HepG2 (cell line): Measurements from ENCODE around the gene SMG7. TPM values are rescaled to one million over a fixed set of nuclear protein-coding genes. Genes with fewer than 3 reads are reported as not detected.
A peak's percentile ranks its signal among the peaks of the same experiment; 100 is the strongest.

Experiments
- BCL6 ChIP-seq: IDR thresholded peaks from 2 replicates; pipeline ENCODE4 v1.6.1; 2016; ENCODE audit warnings: missing genetic modification reagents, missing compliant biosample characterization
- ERF ChIP-seq: IDR thresholded peaks from 2 replicates; pipeline ENCODE4 v1.6.1; 2018; ENCODE audit warnings: missing biosample characterization, missing genetic modification reagents
- GZF1 ChIP-seq: sonication (generic); formaldehyde crosslinking; IDR thresholded peaks from 2 replicates; pipeline ENCODE4 v1.5.1; 2020; ENCODE audit warnings: mild to moderate bottlenecking, missing genetic modification reagents
- KMT2B ChIP-seq: IDR thresholded peaks from 2 replicates; pipeline ENCODE4 v1.6.1; 2016; ENCODE audit warnings: missing genetic modification reagents, missing compliant biosample characterization
- MIER3 ChIP-seq: IDR thresholded peaks from 2 replicates; pipeline ENCODE4 v1.6.1; 2016; ENCODE audit warnings: missing compliant biosample characterization, borderline replicate concordance
- MTA1 ChIP-seq: sonication (generic); formaldehyde crosslinking; IDR thresholded peaks from 2 replicates; pipeline ENCODE4 v1.4.0; 2020; ENCODE audit warnings: missing genetic modification reagents, mild to moderate bottlenecking, borderline replicate concordance
- RFXANK ChIP-seq: IDR thresholded peaks from 2 replicates; pipeline ENCODE4 v1.6.1; 2016
- SAP130 ChIP-seq: IDR thresholded peaks from 2 replicates; pipeline ENCODE4 v1.6.1; 2016; ENCODE audit warnings: low read depth
- SIN3A ChIP-seq: IDR thresholded peaks from 2 replicates; pipeline ENCODE4 v1.6.1; 2011; ENCODE audit warnings: low read depth, mild to moderate bottlenecking, control low read depth, low read length, borderline replicate concordance
- SP2 ChIP-seq: sonication (generic); formaldehyde crosslinking; IDR thresholded peaks from 2 replicates; pipeline ENCODE4 v1.5.1; 2020; ENCODE audit warnings: mild to moderate bottlenecking, missing genetic modification reagents
- STAG1 ChIP-seq: sonication (generic); formaldehyde crosslinking; IDR thresholded peaks from 2 replicates; pipeline ENCODE4 v1.4.0; 2020; ENCODE audit warnings: missing genetic modification reagents
- THAP11 ChIP-seq: IDR thresholded peaks from 2 replicates; pipeline ENCODE4 v1.6.1; 2016; ENCODE audit warnings: missing biosample characterization, missing genetic modification reagents
- ZBTB38 ChIP-seq: sonication (generic); formaldehyde crosslinking; IDR thresholded peaks from 2 replicates; pipeline ENCODE4 v1.5.1; 2020; ENCODE audit warnings: mild to moderate bottlenecking, missing genetic modification reagents
- ZMYM4 ChIP-seq: sonication (generic); formaldehyde crosslinking; IDR thresholded peaks from 2 replicates; pipeline ENCODE4 v1.8.1; 2023; ENCODE audit warnings: mild to moderate bottlenecking, missing genetic modification reagents
- ZNF205 ChIP-seq: IDR thresholded peaks from 2 replicates; pipeline ENCODE4 v1.6.1; 2018; ENCODE audit warnings: missing biosample characterization, missing genetic modification reagents
- ZNF569 ChIP-seq: sonication (generic); formaldehyde crosslinking; IDR thresholded peaks from 2 replicates; pipeline ENCODE4 v1.5.0; 2020; ENCODE audit warnings: mild to moderate bottlenecking, missing genetic modification reagents, moderate library complexity, borderline replicate concordance
- ZZZ3 ChIP-seq: sonication (generic); formaldehyde crosslinking; IDR thresholded peaks from 2 replicates; pipeline ENCODE4 v1.4.0; 2020; ENCODE audit warnings: missing genetic modification reagents, mild to moderate bottlenecking, borderline replicate concordance
- polyA plus RNA-seq, 8 experiments: library from polyadenylated mRNA; depleted of rRNA in 3 of 8; stranded (reverse) in 7 of 8; unstranded in 1 of 8; fragments of >200 nt; fragmentation: Illumina TruSeq in 4 of 8; extraction: Trizol in 4 of 8; gene quantifications; 2 replicates each; pipeline versions ENCODE4 v1.2.1 to v1.2.3, GENCODE V29; 2011 to 2016; ENCODE audit warnings: low read depth in 4 of 8, missing spikeins in 1 of 8, mixed read lengths in 1 of 8; ENCODE audit not compliant: insufficient read depth in 1 of 8
- total RNA-seq, 5 experiments: library from RNA; depleted of rRNA; stranded (reverse); fragments of >200 nt; fragmentation: Illumina TruSeq; extraction: Trizol; gene quantifications; 2 replicates each; pipeline ENCODE4 v1.2.3, GENCODE V29; 2016; ENCODE audit warnings: low read depth in 1 of 5
- TF ChIP-seq, protein P1 (sequence below): sonication (generic); formaldehyde crosslinking; IDR thresholded peaks from 2 replicates; pipeline ENCODE4 v1.9.0; 2022; ENCODE audit warnings: low read depth, missing genetic modification reagents
- TF ChIP-seq, protein P2 (sequence below): sonication (generic); formaldehyde crosslinking; IDR thresholded peaks from 2 replicates; pipeline ENCODE4 v1.5.1; 2020; ENCODE audit warnings: mild to moderate bottlenecking, missing genetic modification reagents, moderate library complexity
- TF ChIP-seq, protein P3 (sequence below): sonication (generic); formaldehyde crosslinking; conservative IDR thresholded peaks from 2 replicates; pipeline ENCODE4 v1.4.0; 2020; ENCODE audit warnings: mild to moderate bottlenecking, missing genetic modification reagents, moderate library complexity

The SMG7 gene
- total and polyA plus RNA-seq, 2 of the 13 experiments (the other 11 are each of a cell fraction or from before 2014, with no cell fraction given) = 14.9 to 27.9 TPM

DNA sequence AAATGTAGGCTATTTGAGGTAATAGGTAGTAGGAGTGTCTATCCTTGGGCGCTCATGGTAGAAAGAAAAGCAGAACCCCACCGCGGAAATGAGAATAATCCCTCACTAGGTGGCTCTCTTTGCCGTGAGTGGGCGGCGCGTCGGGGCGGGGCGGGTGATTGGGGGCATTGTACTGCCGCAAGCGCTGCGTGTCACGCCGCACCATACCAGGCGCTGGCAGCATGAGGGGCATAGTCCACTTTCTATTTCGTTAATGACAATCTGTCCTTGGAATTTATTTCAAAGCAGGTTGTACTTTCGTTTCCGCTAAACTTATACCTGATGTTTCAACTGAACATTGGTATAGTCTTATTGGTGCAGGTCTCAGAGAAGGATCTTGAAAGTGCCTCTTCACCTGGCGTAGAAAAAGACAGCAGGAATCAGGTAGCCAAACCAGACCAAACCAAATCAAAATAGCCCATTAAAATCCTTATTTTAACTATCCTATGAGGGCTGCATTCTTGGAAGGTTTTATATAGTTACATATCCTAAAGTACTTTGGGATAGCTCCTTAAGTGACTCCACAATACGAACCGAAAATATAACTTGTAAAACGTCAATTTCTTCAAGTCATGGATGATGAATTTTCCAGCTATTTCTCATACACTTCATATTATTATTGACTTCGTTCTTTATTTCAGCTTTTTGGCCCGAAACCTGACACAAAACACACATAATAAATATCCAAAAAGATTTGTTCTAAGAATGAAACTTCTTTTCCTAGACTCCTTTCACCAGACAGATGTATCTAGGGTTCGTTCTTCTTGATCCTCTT is 1.9 kb upstream of the SMG7 start (continued):
- TF ChIP-seq SP2 (CRISPR knock-in tag) (no peak), MTA1 (CRISPR knock-in tag) (no peak), THAP11 (CRISPR knock-in tag) (0 out of 2 replicates have a peak, but pooled peaks have one; percentile 19), ERF (peak; percentile 59), ZNF569 (0 out of 2 replicates have a peak, but pooled peaks have one; percentile 37), ZZZ3 (CRISPR knock-in tag) (no peak), STAG1 (peak; percentile 67), RFXANK (CRISPR knock-in tag) (0 out of 2 replicates have a peak, but pooled peaks have one; percentile 31), ZMYM4 (CRISPR knock-in tag) (peak; percentile 80), MIER3 (peak; percentile 62; the same call in 1 of the 2 replicates), ZBTB38 (CRISPR knock-in tag) (0 out of 2 replicates have a peak, but pooled peaks have one; percentile 18), SAP130 (CRISPR knock-in tag) (peak; percentile 88), GZF1 (no peak), KMT2B (CRISPR knock-in tag) (peak; percentile 65; the same call in 1 of the 2 replicates), ZNF205 (CRISPR knock-in tag) (peak; percentile 51; the same call in 1 of the 2 replicates), BCL6 (CRISPR knock-in tag) (peak; percentile 60), SIN3A (peak; percentile 76; the same call in 1 of the 2 replicates)
- TF ChIP-seq, protein P1, sequence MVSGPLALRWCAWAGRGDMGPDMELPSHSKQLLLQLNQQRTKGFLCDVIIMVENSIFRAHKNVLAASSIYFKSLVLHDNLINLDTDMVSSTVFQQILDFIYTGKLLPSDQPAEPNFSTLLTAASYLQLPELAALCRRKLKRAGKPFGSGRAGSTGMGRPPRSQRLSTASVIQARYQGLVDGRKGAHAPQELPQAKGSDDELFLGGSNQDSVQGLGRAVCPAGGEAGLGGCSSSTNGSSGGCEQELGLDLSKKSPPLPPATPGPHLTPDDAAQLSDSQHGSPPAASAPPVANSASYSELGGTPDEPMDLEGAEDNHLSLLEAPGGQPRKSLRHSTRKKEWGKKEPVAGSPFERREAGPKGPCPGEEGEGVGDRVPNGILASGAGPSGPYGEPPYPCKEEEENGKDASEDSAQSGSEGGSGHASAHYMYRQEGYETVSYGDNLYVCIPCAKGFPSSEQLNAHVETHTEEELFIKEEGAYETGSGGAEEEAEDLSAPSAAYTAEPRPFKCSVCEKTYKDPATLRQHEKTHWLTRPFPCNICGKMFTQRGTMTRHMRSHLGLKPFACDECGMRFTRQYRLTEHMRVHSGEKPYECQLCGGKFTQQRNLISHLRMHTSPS (CRISPR knock-in tag) = peak; percentile 78
- TF ChIP-seq, protein P2, sequence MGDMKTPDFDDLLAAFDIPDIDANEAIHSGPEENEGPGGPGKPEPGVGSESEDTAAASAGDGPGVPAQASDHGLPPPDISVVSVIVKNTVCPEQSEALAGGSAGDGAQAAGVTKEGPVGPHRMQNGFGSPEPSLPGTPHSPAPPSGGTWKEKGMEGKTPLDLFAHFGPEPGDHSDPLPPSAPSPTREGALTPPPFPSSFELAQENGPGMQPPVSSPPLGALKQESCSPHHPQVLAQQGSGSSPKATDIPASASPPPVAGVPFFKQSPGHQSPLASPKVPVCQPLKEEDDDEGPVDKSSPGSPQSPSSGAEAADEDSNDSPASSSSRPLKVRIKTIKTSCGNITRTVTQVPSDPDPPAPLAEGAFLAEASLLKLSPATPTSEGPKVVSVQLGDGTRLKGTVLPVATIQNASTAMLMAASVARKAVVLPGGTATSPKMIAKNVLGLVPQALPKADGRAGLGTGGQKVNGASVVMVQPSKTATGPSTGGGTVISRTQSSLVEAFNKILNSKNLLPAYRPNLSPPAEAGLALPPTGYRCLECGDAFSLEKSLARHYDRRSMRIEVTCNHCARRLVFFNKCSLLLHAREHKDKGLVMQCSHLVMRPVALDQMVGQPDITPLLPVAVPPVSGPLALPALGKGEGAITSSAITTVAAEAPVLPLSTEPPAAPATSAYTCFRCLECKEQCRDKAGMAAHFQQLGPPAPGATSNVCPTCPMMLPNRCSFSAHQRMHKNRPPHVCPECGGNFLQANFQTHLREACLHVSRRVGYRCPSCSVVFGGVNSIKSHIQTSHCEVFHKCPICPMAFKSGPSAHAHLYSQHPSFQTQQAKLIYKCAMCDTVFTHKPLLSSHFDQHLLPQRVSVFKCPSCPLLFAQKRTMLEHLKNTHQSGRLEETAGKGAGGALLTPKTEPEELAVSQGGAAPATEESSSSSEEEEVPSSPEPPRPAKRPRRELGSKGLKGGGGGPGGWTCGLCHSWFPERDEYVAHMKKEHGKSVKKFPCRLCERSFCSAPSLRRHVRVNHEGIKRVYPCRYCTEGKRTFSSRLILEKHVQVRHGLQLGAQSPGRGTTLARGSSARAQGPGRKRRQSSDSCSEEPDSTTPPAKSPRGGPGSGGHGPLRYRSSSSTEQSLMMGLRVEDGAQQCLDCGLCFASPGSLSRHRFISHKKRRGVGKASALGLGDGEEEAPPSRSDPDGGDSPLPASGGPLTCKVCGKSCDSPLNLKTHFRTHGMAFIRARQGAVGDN = peak; percentile 66
- TF ChIP-seq, protein P3, sequence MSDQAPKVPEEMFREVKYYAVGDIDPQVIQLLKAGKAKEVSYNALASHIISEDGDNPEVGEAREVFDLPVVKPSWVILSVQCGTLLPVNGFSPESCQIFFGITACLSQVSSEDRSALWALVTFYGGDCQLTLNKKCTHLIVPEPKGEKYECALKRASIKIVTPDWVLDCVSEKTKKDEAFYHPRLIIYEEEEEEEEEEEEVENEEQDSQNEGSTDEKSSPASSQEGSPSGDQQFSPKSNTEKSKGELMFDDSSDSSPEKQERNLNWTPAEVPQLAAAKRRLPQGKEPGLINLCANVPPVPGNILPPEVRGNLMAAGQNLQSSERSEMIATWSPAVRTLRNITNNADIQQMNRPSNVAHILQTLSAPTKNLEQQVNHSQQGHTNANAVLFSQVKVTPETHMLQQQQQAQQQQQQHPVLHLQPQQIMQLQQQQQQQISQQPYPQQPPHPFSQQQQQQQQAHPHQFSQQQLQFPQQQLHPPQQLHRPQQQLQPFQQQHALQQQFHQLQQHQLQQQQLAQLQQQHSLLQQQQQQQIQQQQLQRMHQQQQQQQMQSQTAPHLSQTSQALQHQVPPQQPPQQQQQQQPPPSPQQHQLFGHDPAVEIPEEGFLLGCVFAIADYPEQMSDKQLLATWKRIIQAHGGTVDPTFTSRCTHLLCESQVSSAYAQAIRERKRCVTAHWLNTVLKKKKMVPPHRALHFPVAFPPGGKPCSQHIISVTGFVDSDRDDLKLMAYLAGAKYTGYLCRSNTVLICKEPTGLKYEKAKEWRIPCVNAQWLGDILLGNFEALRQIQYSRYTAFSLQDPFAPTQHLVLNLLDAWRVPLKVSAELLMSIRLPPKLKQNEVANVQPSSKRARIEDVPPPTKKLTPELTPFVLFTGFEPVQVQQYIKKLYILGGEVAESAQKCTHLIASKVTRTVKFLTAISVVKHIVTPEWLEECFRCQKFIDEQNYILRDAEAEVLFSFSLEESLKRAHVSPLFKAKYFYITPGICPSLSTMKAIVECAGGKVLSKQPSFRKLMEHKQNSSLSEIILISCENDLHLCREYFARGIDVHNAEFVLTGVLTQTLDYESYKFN (CRISPR knock-in tag) = peak; percentile 81; the same call in 1 of the 2 replicates
